HL-60/S4 treated with retinoic acid at 250 ng/mL for 4 days and 3 days (cell line): ENCODE measurements around the gene CRADD.

Experiments
- in situ Hi-C: fragments of 300-500 bp; cut with MboI; formaldehyde crosslinking; loops from 2 replicates; pipeline ENCODE4 v1.7.0; 2022; ENCODE audit warnings: low sequenced_read_pairs

CRADD gene

GRCh38 chr12:93831374-93831773, 154.2 kb downstream of the CRADD start:
- in situ Hi-C loops = no loop called here

- in situ Hi-C loops = no loop called here
Observed at GRCh38 chr12:93832131-93832530, 155.0 kb downstream of the CRADD start.

GRCh38 chr12:93833946-93834345, 156.8 kb downstream of the CRADD start:
- in situ Hi-C loops = no loop called here

GRCh38 chr12:93836620-93837260, 159.6 kb downstream of the CRADD start:
- in situ Hi-C loops = no loop called here

- in situ Hi-C loops = no loop called here
Observed at GRCh38 chr12:93838193-93838592, 161.0 kb downstream of the CRADD start.

GRCh38 chr12:93839064-93839463, 161.9 kb downstream of the CRADD start:
- in situ Hi-C loops = no loop called here

- in situ Hi-C loops = no loop called here
Observed at GRCh38 chr12:93841671-93842070, 164.5 kb downstream of the CRADD start.

GRCh38 chr12:93844164-93844784, 167.1 kb downstream of the CRADD start:
- in situ Hi-C loops = no loop called here

- in situ Hi-C loops = no loop called here
Observed at GRCh38 chr12:93846936-93847516, 169.9 kb downstream of the CRADD start.

GRCh38 chr12:93847517-93848474, 170.6 kb downstream of the CRADD start:
- in situ Hi-C loops = no loop called here

GRCh38 chr12:93848523-93849101, 171.4 kb downstream of the CRADD start:
- in situ Hi-C loops = no loop called here

- in situ Hi-C loops = no loop called here
Observed at GRCh38 chr12:93849946-93850345, 172.8 kb downstream of the CRADD start.

GRCh38 chr12:93850481-93851256, 173.5 kb downstream of the CRADD start:
- in situ Hi-C loops = no loop called here

GRCh38 chr12:93851257-93851671, 174.1 kb downstream of the CRADD start:
- in situ Hi-C loops = no loop called here

GRCh38 chr12:93852173-93852591, 175.0 kb downstream of the CRADD start:
- in situ Hi-C loops = no loop called here

- in situ Hi-C loops = no loop called here
Observed at GRCh38 chr12:93853698-93854478, 176.7 kb downstream of the CRADD start.

GRCh38 chr12:93855261-93855660, 178.1 kb downstream of the CRADD start:
- in situ Hi-C loops = no loop called here

- in situ Hi-C loops = no loop called here
Observed at GRCh38 chr12:93856611-93857010, 179.4 kb downstream of the CRADD start.

- in situ Hi-C loops = no loop called here
Observed at GRCh38 chr12:93857279-93857938, 180.2 kb downstream of the CRADD start.
